Right atrium auricular region (tissue), 2 donors: ENCODE data around the gene SNX27. TPM values are rescaled to one million over a fixed set of nuclear protein-coding genes. Genes with fewer than 3 reads are reported as not detected.

Experiments used
- DNase-seq: peaks from one replicate; pipeline ENCODE4 v3.0.0-alpha.2; 2019; ENCODE audit warnings: low spot score
- H3K27ac ChIP-seq, 2 donors: fragments of 200-600 bp; sonication (generic); 1 replicate in 1 of 2; 2 replicates in 1 of 2; pipeline ENCODE4 v1.5.1; 2016 to 2019
- H3K27me3 ChIP-seq, 2 donors: fragments of 200-600 bp; sonication (generic); one replicate each; pipeline versions ENCODE4 v1.5.1 to v1.6.0; 2017 to 2019
- H3K36me3 ChIP-seq: fragments of 200-600 bp; sonication (generic); one replicate; pipeline ENCODE4 v1.5.1; 2016
- H3K4me1 ChIP-seq, 2 donors: fragments of 200-600 bp; sonication (generic); one replicate each; pipeline versions ENCODE4 v1.5.1 to v1.6.0; 2017 to 2019
- H3K4me3 ChIP-seq, 2 donors: fragments of 200-600 bp; sonication (generic); 1 replicate in 1 of 2; 2 replicates in 1 of 2; pipeline ENCODE4 v1.5.1; 2017 to 2019; ENCODE audit warnings: mild to moderate bottlenecking in 1 of 2, moderate library complexity in 1 of 2
- H3K9me3 ChIP-seq, 2 donors: fragments of 200-600 bp; sonication (generic); one replicate each; pipeline ENCODE4 v1.5.1; 2019
- CTCF ChIP-seq, 2 donors: fragments of 200-600 bp; sonication (generic); IDR thresholded peaks; one replicate each; pipeline ENCODE4 v1.5.1; 2019; ENCODE audit warnings: antibody characterized with exemption in 2 of 2
- total RNA-seq, 2 donors: library from RNA; depleted of rRNA; stranded (reverse); fragments of >200 nt; gene quantifications; one replicate each; pipeline ENCODE4 v1.1.0, GENCODE V29; 2016

The SNX27 gene
- total RNA-seq, 2 donors from 2014 or later, result 25.2 to 25.8 TPM

- no peaks in the 10 kb centered on the region for H3K9me3 ChIP-seq
- DNase-seq, result no peak
- no peak overlapping the region for H3K27ac ChIP-seq
- H3K27me3 ChIP-seq, result no peaks in the 10 kb centered on the region
- H3K4me3 ChIP-seq, result no peak overlapping the region
- no peaks in the 10 kb centered on the region for H3K4me1 ChIP-seq
- no peaks in the 10 kb centered on the region for H3K36me3 ChIP-seq
- TF ChIP-seq CTCF (IDR thresholded peaks at IDR 0.05), result no peak
Observed at GRCh38 chr1:151739590-151740355, 127.9 kb downstream of the SNX27 start.

- no peak for DNase-seq
- Histone ChIP-seq H3K36me3 (no peaks in the 10 kb centered on the region), H3K27me3 (no peaks in the 10 kb centered on the region), H3K9me3 (no peaks in the 10 kb centered on the region), H3K4me3 (no peak overlapping the region), H3K4me1 (no peaks in the 10 kb centered on the region), H3K27ac (no peak overlapping the region)
- no peak for TF ChIP-seq CTCF (IDR thresholded peaks at IDR 0.05)
Observed at GRCh38 chr1:151741516-151741915, 129.7 kb downstream of the SNX27 start.

Other genes starting within 250 kb of the SNX27 start
- gene SELENBP1, start 239.3 kb upstream of the SNX27 start, total RNA-seq, result 10 to 100 TPM; 41.7 to 43.6 TPM
- 100 to 1,000 TPM; 179 to 204 TPM for gene PSMB4, start 212.5 kb upstream of the SNX27 start, total RNA-seq
- 10 to 100 TPM; 21.8 to 29.2 TPM for gene POGZ, start 152.6 kb upstream of the SNX27 start, total RNA-seq
- gene CGN, start 100.7 kb upstream of the SNX27 start, total RNA-seq, result 1 to 10 TPM; 3.3 to 5.4 TPM
- 1 to 10 TPM; 4.3 to 7.9 TPM for gene TUFT1, start 71.7 kb upstream of the SNX27 start, total RNA-seq
- not detected for gene CELF3, start 104.8 kb downstream of the SNX27 start, total RNA-seq
- not detected for gene RIIAD1, start 109.5 kb downstream of the SNX27 start, total RNA-seq
- 10 to 100 TPM; 32.7 to 38.9 TPM for gene MRPL9, start 151.4 kb downstream of the SNX27 start, total RNA-seq
- gene TDRKH, start 178.4 kb downstream of the SNX27 start, total RNA-seq, result 1 to 10 TPM; 3.3 to 4.2 TPM
- gene LINGO4, start 193.4 kb downstream of the SNX27 start, total RNA-seq, result under 1 TPM; 0.20 to 0.33 TPM
- 10 to 100 TPM in 1 of 2 donors, 1 to 10 TPM in 1; 9.1 to 10.3 TPM for gene RORC, start 219.8 kb downstream of the SNX27 start, total RNA-seq
- gene C2CD4D, start 227.8 kb downstream of the SNX27 start, total RNA-seq, result not detected
- gene THEM5, start 241.7 kb downstream of the SNX27 start, total RNA-seq, result not detected